ENCODE results near the gene BPIFB4.

BPIFB4 gene

GRCh38 chr20:33062105-33062824 lies 17.2 kb upstream of the BPIFB4 start:
- DNase-seq: no peak

- no peak for DNase-seq
Measured at GRCh38 chr20:33062825-33063149, 16.7 kb upstream of the BPIFB4 start.

DNA sequence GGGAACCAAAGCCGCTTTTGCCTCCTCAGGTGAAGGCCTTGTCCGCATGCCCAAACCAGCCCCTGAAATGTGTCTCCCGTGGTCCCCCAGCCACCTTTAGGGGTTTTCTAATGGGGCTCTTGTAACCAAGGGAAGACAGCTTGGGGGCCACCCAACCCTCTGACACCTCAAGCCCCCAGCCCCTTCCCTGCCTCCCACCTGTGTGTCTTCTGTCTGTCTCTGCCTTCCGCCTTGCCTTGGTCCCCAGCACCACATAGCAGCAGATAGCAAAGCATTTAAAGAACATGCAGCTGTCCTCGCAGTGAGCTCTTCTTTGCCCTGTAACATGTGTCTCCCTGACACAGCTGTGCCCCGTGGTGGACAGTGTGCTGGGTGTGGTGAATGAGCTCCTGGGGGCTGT lies 16.2 kb upstream of the BPIFB4 start:
- no peak for DNase-seq

DNA sequence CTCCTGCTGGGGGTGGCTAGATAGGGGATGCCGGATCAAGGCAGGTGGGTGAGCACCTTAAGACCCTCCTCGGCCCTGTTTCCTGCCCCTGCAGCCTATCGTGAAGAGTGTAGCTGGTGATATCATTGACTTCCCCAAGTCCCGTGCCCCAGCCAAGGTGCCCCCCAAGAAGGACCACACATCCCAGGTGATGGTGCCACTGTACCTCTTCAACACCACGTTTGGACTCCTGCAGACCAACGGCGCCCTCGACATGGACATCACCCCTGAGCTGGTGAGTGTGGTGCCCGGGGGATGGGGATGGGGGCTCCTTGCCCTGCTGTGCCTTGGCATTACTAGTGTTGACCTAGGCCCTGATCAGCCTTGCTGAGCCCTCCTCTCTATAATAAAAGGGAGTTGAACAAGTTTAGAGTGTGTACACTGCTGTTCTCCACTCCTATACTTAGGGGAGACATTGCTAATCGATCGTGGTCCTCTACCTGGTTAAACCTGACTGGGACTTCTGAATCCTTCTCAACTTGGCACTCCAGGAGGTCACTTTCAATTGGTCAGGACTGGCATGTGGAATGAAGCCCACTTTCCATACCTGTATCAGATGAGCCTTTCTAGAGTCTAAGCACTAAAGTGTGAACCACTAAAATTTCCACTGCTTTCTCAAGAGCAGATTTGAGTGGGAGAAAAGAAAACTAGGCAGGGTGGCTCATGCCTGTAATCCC lies 14.7 kb upstream of the BPIFB4 start:
- no peak for DNase-seq

DNA sequence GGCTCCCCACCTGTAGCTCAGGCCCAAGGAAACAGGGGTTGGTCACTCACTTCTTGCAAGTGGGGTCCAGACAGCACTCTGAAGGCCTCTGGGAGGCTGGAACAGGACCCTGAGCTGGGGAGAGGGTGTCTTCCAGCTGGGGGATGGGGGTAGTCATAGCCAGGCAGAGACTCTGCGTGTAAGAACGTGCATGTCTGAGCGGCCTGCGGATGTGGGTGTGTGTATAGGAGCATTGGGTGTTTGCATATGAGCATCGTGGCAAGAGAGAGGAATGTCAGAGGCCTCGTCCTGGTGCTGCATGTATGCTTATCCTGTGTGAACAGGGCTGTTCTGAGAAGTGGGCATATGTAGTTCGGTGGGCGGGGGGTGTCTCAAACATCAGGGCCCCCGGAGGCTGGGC lies 13.7 kb upstream of the BPIFB4 start:
- no peak for DNase-seq

DNA sequence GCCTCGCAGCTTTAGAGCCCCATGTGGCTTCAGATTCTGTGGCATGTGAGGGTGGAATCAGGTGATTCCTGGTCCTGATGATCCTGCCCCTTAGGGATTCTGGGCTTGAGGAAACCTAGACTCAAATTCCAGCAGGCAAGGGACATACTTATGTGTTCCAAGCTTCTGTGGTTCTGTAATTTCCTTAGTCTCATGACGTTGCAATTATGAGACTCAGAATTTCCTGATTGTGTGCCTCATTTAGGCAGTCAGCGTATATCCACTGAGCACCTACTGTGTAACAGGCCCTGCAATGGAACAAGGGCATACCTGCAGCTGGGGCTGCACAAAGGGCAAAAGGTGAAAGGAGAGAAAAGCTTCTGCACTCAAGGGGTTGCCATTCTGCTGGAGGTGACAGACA lies 11.6 kb upstream of the BPIFB4 start:
- DNase-seq: no peak

GRCh38 chr20:33068251-33068939 lies 11.0 kb upstream of the BPIFB4 start:
- DNase-seq: no peak

DNA sequence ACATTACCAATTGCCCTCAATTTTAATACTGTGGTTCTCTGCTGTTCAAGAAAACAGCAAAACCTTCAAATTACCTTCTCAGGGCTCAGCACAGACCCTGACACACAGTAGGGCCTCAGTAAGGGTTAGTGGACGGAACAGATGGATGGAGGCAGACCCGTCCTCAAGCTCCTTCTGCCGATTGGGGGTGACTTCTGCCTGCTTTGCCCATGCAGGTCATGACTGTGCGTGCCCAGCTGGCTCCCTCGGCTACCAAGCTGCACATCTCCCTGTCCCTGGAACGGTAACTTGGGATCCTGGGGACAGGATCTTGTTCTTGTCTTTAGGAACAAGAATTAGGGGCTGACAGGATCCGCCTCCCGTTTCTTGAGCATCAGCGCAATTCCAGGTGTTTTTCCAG lies 9.8 kb upstream of the BPIFB4 start:
- DNase-seq: no peak

- no peak for DNase-seq
Measured at GRCh38 chr20:33070111-33071053, 9.1 kb upstream of the BPIFB4 start.

GRCh38 chr20:33071198-33071597 lies 8.2 kb upstream of the BPIFB4 start:
- DNase-seq: no peak

- no peak for DNase-seq
Measured at GRCh38 chr20:33072362-33072761, 7.1 kb upstream of the BPIFB4 start.

- DNase-seq: no peak
Measured at GRCh38 chr20:33072813-33073212, 6.6 kb upstream of the BPIFB4 start.

GRCh38 chr20:33074675-33075074 lies 4.8 kb upstream of the BPIFB4 start:
- no peak for DNase-seq

GRCh38 chr20:33075281-33075680 lies 4.2 kb upstream of the BPIFB4 start:
- no peak for DNase-seq

DNA sequence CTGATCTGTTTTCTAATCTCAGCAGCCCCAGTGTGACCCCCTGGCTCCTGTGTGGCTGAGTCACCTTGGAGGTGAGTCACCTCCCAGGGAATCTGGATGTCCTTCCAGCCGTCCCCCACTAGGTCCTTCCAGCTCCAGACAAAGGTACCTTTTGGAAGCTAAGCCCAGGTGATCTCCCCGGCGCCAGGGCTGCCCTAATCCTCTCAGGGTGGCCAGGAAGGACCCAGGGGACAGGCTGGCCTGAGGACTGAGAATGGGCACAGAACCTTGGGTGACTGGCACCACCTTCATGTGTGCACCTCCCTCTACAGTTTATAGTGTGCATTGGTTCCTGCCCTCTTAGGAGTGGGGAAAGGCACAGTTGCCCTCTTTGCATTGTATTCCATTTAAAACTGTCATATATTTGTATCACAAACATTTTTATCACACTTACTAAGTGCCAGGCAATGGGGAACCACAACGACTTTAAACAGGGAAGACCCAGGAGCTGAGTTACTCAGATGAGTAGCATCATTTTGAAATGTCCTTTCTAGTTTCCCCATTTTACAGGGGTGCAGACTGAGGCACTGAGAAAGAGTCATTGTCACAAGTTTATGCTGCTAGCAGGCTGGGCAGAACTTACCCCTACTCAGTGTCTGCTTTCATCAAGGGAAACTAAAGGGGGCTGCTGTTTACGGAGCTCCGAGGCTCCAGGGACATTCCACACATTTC lies 2.6 kb upstream of the BPIFB4 start:
- DNase-seq: no peak

- no peak for DNase-seq
Measured at GRCh38 chr20:33081411-33082154, 2.1 kb downstream of the BPIFB4 start.

GRCh38 chr20:33082546-33082945 lies 3.1 kb downstream of the BPIFB4 start:
- DNase-seq: no peak

DNA sequence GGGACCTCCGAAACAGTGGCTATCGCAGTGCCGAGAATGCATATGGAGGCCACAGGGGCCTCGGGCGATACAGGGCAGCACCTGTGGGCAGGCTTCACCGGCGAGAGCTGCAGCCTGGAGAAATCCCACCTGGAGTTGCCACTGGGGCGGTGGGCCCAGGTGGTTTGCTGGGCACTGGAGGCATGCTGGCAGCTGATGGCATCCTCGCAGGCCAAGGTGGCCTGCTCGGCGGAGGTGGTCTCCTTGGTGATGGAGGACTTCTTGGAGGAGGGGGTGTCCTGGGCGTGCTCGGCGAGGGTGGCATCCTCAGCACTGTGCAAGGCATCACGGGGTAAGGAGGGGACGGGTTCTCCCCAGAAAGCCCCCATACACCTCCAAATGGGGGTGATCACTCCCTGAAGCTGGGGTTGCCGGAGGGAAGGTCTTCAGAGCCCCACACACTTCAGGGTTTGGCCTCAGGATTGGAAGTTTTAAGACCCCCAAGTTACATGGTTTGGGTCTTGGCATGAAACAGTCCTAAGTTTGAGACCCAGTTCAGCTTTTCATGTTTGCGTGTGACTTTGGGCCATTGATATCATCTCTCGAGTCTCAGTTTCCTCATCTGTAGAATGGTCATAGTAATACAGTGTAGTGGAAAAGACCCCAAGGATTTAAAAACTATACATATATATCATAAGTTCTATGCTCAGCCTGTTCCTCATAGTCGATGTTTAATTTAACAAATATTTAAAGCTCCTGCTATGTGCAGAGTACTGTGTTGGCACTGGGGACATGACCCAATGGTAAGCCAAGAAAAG lies 4.3 kb downstream of the BPIFB4 start:
- no peak for DNase-seq

DNA sequence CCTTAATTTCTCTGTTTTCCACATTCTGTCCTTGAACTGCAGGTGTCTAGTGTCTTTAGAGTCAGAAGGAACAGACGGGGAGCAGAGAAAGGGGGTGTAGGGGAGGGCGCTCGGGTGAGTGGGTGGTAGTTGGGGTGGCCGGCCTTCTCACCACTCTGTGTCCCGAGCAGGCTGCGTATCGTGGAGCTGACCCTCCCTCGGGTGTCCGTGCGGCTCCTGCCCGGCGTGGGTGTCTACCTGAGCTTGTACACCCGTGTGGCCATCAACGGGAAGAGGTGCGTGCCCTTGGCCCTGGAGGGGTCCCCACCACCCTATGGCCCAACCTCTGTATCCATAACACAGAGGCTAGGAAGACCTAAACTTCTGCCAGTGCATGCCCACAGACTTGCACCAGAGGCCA lies 5.3 kb downstream of the BPIFB4 start:
- no peak for DNase-seq

DNA sequence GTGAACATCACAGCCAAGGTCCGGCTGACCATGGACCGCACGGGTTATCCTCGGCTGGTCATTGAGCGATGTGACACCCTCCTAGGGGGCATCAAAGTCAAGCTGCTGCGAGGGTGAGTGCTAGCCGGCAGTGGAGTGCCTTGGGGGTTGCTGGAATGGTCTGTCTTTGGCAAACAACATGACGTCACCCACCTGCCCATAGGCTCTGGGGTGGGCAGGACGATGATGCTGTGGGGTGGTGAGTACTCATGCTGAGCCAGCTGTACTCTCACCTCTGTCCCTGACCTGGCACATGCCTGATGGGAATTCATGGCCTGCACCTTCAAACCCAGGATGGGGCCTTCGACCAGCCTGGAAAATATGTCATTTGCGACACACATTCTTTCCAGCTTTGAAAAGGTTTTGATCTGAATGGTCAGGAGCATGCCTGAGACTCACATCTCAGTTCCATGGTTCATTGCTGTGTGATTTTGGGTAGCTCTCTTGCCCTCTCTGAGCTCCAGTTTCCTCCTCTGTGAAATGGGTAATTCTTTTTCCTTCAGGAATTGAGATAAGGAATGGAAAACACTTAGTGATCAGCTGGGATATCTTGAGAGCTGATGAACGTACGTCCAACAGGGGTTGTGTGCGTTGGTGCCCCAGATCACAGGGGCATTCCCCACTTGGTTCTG lies 6.7 kb downstream of the BPIFB4 start:
- DNase-seq: no peak

All from fibroblast of skin of abdomen (primary cell).